CD4-positive, alpha-beta T cell (primary cell): ENCODE measurements around the gene E2F1. TPM values are rescaled to one million over a fixed set of nuclear protein-coding genes. Genes with fewer than 3 reads are reported as not detected.

Experiments used
- ATAC-seq: fragments of 200-7000 bp; cut with Tn5 transposase; one replicate; pipeline ENCODE4 v1.10.0; 2022; ENCODE audit warnings: mild to moderate bottlenecking; ENCODE audit not compliant: poor library complexity
- CTCF ChIA-PET: fragments of 350-600 bp; sonication (Branson Sonifier 250); formaldehyde crosslinking; loops from one replicate; lab custom pipeline; 2021; ENCODE audit warnings: antibody characterized with exemption, inconsistent platforms; lab: Charles Lee
- POLR2A ChIA-PET: fragments of 350-600 bp; sonication (Branson Sonifier 250); formaldehyde crosslinking; loops from one replicate; lab custom pipeline; 2021; ENCODE audit warnings: antibody characterized with exemption, inconsistent platforms; lab: Charles Lee
- DNase-seq, 14 experiments: peaks; one replicate each; pipeline ENCODE4 v3.0.0-alpha.2; 2013 to 2020; ENCODE audit warnings: mixed read lengths in 2 of 14
- H3K27ac ChIP-seq, 2 donors: one replicate each; pipeline versions ENCODE4 v1.5.1 to v1.7.0; 2013; ENCODE audit warnings: low read length in 2 of 2, low read depth in 1 of 2, mild to moderate bottlenecking in 1 of 2
- H3K27me3 ChIP-seq, 2 experiments: 1 replicate in 1 of 2; 2 replicates in 1 of 2; pipeline versions ENCODE4 v1.6.1 to v1.7.0; 2013; ENCODE audit warnings: low read length in 2 of 2, control low read depth in 1 of 2, mild to moderate bottlenecking in 1 of 2, moderate library complexity in 1 of 2; ENCODE audit not compliant: insufficient read depth in 2 of 2, control insufficient read depth in 1 of 2
- H3K36me3 ChIP-seq: one replicate; pipeline ENCODE4 v1.6.1; 2013; ENCODE audit warnings: low read length, control low read depth; ENCODE audit not compliant: insufficient read depth
- H3K4me1 ChIP-seq: one replicate; pipeline ENCODE4 v1.6.1; 2013; ENCODE audit warnings: low read length, control low read depth; ENCODE audit not compliant: insufficient read depth
- H3K4me3 ChIP-seq: one replicate; pipeline ENCODE4 v1.5.1; 2013; ENCODE audit warnings: mild to moderate bottlenecking, low read length, moderate library complexity
- H3K9me3 ChIP-seq, 2 experiments: 1 replicate in 1 of 2; 2 replicates in 1 of 2; pipeline versions ENCODE4 v1.6.1 to v1.7.0; 2013; ENCODE audit warnings: low read length in 2 of 2, mild to moderate bottlenecking in 2 of 2, control low read depth in 1 of 2, moderate library complexity in 1 of 2; ENCODE audit not compliant: control insufficient read depth in 1 of 2, insufficient read depth in 1 of 2
- H3K27ac Mint-ChIP-seq: one replicate; pipeline ENCODE4 v1.8.0; 2020; ENCODE audit warnings: mixed read lengths
- H3K27me3 Mint-ChIP-seq: one replicate; pipeline ENCODE4 v1.8.0; 2021; ENCODE audit warnings: mixed read lengths
- H3K36me3 Mint-ChIP-seq: one replicate; pipeline ENCODE4 v1.8.0; 2021; ENCODE audit warnings: low read depth, mixed read lengths
- H3K4me1 Mint-ChIP-seq: one replicate; pipeline ENCODE4 v1.8.0; 2021; ENCODE audit warnings: low read depth, mixed read lengths
- H3K4me3 Mint-ChIP-seq: one replicate; pipeline ENCODE4 v1.8.0; 2020; ENCODE audit warnings: mild to moderate bottlenecking, mixed read lengths
- H3K9me3 Mint-ChIP-seq: one replicate; pipeline ENCODE4 v1.8.0; 2020; ENCODE audit warnings: mixed read lengths
- CTCF ChIP-seq: fragments of 200-600 bp; IDR thresholded peaks from one replicate; pipeline ENCODE4 v1.8.0; 2022; ENCODE audit warnings: antibody characterized with exemption, mild to moderate bottlenecking
- intact Hi-C, 2 experiments: fragments of 100-400 bp; cut with DNase I in 1 of 2; cut with micrococcal nuclease in 1 of 2; formaldehyde crosslinking; loops; one replicate each; pipeline versions ENCODE4 v1.15.1 to v1.9.0; 2023 to 2025; cut with DNase I, micrococcal nuclease
- total RNA-seq, 174 experiments: library from RNA in 2 of 174; stranded (reverse) in 2 of 174; gene quantifications; one replicate each; pipeline ENCODE4 v1.2.3 and lab custom pipeline; 2021 to 2026

The E2F1 gene
- total RNA-seq, 2 experiments from 2014 or later, result 1.2 to 1.6 TPM

GRCh38 chr20:33651562-33652048 lies 34.6 kb downstream of the E2F1 start:
- POLR2A ChIA-PET, result interaction anchor here (1.5 kb wide), 1 partner anchor 12 kb away, joined by 4 read pairs; no protein-coding TSS in a partner anchor
- H3K27me3 ChIP-seq, result no peaks in the 10 kb centered on the region
- CTCF ChIA-PET, result interaction anchor here (2.8 kb wide), 1 partner anchor 16 kb away, joined by 12 read pairs; the partner anchor contains the start of gene ACTL10
- no peak overlapping the region for H3K27ac Mint-ChIP-seq
- DNase-seq (no peak), ATAC-seq (no peak)
- peaks cover 4% of the 10 kb centered on the region for H3K4me1 Mint-ChIP-seq
- H3K27me3 Mint-ChIP-seq, result no peaks in the 10 kb centered on the region
- H3K27ac ChIP-seq, result no peak overlapping the region
- no peaks in the 10 kb centered on the region for H3K36me3 ChIP-seq
- H3K9me3 ChIP-seq, result no peaks in the 10 kb centered on the region
- no peak overlapping the region for H3K4me3 Mint-ChIP-seq
- no peak overlapping the region for H3K4me3 ChIP-seq
- H3K9me3 Mint-ChIP-seq, result no peaks in the 10 kb centered on the region
- no peaks in the 10 kb centered on the region for H3K36me3 Mint-ChIP-seq
- intact Hi-C loops, result no loop called here
- H3K4me1 ChIP-seq, result peaks cover 9% of the 10 kb centered on the region
- TF ChIP-seq CTCF, result no peak

GRCh38 chr20:33650753-33651561 lies 35.2 kb downstream of the E2F1 start:
- no peak for TF ChIP-seq CTCF
- no peak overlapping the region for H3K4me3 Mint-ChIP-seq
- CTCF ChIA-PET, result interaction anchor here (0.6 to 1.1 kb wide), 2 partner anchors 17 to 19 kb away, joined by 4 read pairs; no protein-coding TSS in a partner anchor
- ATAC-seq (no peak), DNase-seq (no peak)
- Histone ChIP-seq H3K27ac (no peak overlapping the region), H3K4me1 (peaks cover 9% of the 10 kb centered on the region), H3K36me3 (no peaks in the 10 kb centered on the region), H3K9me3 (no peaks in the 10 kb centered on the region), H3K4me3 (no peak overlapping the region), H3K27me3 (no peaks in the 10 kb centered on the region)
- POLR2A ChIA-PET, result interaction anchor here (1.5 kb wide), 1 partner anchor 13 kb away, joined by 4 read pairs; no protein-coding TSS in a partner anchor
- peaks cover 4% of the 10 kb centered on the region for H3K4me1 Mint-ChIP-seq
- H3K9me3 Mint-ChIP-seq, result no peaks in the 10 kb centered on the region
- no peak overlapping the region for H3K27ac Mint-ChIP-seq
- no peaks in the 10 kb centered on the region for H3K36me3 Mint-ChIP-seq
- intact Hi-C loops, result no loop called here
- no peaks in the 10 kb centered on the region for H3K27me3 Mint-ChIP-seq

DNA sequence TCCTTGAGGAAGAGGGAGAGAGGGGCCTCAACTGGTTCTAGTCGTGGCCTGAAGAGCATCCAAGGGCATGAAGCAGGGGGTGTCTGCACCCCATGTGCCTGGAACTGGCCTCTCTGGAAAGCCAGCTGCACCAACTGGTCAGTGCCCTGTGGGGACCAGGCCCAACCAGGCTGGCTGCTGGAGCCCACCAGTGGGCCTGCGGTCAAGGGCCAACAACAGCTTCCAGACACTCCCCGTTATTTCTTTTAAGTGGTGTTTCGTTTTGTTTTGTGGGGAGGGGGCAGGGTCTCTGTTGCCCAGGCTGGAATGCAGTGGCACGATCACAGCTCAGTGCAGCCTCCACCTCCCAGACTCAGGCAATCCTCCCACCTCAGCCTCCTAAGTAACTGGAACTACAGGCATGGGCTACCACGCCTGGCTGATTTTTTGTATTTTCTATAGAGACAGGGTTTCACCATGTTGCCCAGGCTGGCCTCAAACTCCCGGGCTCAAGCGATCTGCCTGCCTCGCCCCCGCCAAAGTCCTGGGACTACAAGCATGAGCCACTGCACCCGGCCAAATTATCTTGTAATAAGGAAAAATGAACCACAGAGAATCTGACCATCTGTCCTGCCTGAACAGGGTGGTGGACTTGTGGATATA lies 36.0 kb downstream of the E2F1 start:
- Mint-ChIP-seq H3K4me1 (peaks cover 4% of the 10 kb centered on the region), H3K36me3 (peaks cover 6% of the 10 kb centered on the region), H3K27ac (no peak overlapping the region), H3K4me3 (no peak overlapping the region), H3K9me3 (no peaks in the 10 kb centered on the region), H3K27me3 (no peaks in the 10 kb centered on the region)
- Histone ChIP-seq H3K9me3 (no peaks in the 10 kb centered on the region), H3K27ac (no peak overlapping the region), H3K36me3 (peaks cover 6% of the 10 kb centered on the region), H3K4me1 (peaks cover 9% of the 10 kb centered on the region), H3K27me3 (no peaks in the 10 kb centered on the region), H3K4me3 (no peak overlapping the region)
- intact Hi-C loops, result no loop called here
- DNase-seq (no peak), ATAC-seq (no peak)
- TF ChIP-seq CTCF, result no peak
- CTCF ChIA-PET, result interaction anchor here (0.6 to 1.1 kb wide), 2 partner anchors 18 kb away, joined by 4 read pairs; no protein-coding TSS in a partner anchor
- POLR2A ChIA-PET, result no interaction called here
